Breast epithelium (tissue), 3 donors: ENCODE measurements around the gene LPP.

Experiments used
- CTCF ChIP-seq, 3 donors: fragments of 450-650 bp; IDR thresholded peaks; one replicate each; pipeline ENCODE4 v1.5.1; 2016 to 2017; ENCODE audit warnings: antibody characterized with exemption in 3 of 3, mild to moderate bottlenecking in 3 of 3, moderate library complexity in 3 of 3
- POLR2A ChIP-seq: fragments of 450-650 bp; IDR thresholded peaks from one replicate; pipeline ENCODE4 v1.6.1; 2016; ENCODE audit warnings: antibody characterized with exemption, mild to moderate bottlenecking, moderate library complexity
- POLR2AphosphoS5 ChIP-seq, 3 donors: sonication (generic); formaldehyde crosslinking; IDR thresholded peaks; one replicate each; pipeline ENCODE4 v1.6.1; 2017; ENCODE audit warnings: antibody characterized with exemption in 3 of 3

DNA sequence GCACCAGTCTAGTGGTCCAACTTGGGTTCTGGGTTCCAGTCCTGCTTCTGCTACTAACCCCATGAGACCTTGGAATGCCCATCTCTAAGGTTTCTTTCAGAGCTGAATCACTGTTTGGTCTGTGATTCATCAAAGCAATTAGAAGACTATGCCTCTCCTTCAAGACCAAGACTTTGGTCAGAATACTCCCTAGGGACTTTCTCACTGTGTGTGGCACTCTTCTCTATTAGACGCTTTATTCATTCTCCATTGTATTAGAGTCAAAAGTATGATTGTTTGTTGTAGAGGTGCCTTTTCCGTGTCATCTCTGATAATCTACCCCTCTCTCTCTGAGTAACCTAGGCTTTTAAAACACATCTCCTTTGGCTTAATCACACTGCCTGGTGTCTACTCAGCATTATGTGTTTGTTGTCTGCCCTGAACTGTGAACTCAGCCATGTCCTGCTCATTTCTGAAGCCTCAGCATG lies 90.5 kb downstream of the LPP start:
- no peak for TF ChIP-seq CTCF (IDR thresholded peaks at IDR 0.05)
- TF ChIP-seq POLR2A, result no peak
- no peak for TF ChIP-seq POLR2AphosphoS5 (IDR thresholded peaks at IDR 0.05)
